ENCODE measurements around the gene SLC5A2.
"Not testable (repeated sequence)": the region's sequence is repeated elsewhere in the genome, so short reads cannot be mapped to it uniquely, and the experiment has no call there.

The SLC5A2 gene

GRCh38 chr16:31441956-31442355, 41.0 kb upstream of the SLC5A2 start:
- Histone ChIP-seq H3K4me3 (ENCODE audit: insufficient read length, low read depth) (peak overlapping the region; percentile 68), H3K9me3 (ENCODE audit: insufficient read depth, low read length) (no peaks in the 10 kb centered on the region), H3K36me3 (ENCODE audit: insufficient read depth, insufficient read length, low read length) (no peaks in the 10 kb centered on the region), H3K27me3 (ENCODE audit: insufficient read depth, insufficient read length) (no peaks in the 10 kb centered on the region), H3K4me1 (ENCODE audit: insufficient read depth, insufficient read length) (no peaks in the 10 kb centered on the region), H3K9ac (ENCODE audit: insufficient read length, low read depth) (no peak overlapping the region)
- no peak for DNase-seq (ENCODE audit: low read depth, low spot score)
- no peak for TF ChIP-seq YY1 (IDR thresholded peaks at IDR 0.05; ENCODE audit: insufficient read depth, insufficient read length)
- no peak for TF ChIP-seq SUZ12 (IDR thresholded peaks at IDR 0.05; ENCODE audit: extremely low read depth, insufficient read depth, insufficient read length)
- TF ChIP-seq ZNF274 (IDR thresholded peaks at IDR 0.05; ENCODE audit: low read depth, low read length) = no peak

- not testable (repeated sequence) for H3K27me3 ChIP-seq (ENCODE audit: insufficient read depth, insufficient read length); H3K4me3 ChIP-seq (ENCODE audit: insufficient read length, low read depth); H3K4me1 ChIP-seq (ENCODE audit: insufficient read depth, insufficient read length); H3K36me3 ChIP-seq (ENCODE audit: insufficient read depth, insufficient read length, low read length); H3K9me3 ChIP-seq (ENCODE audit: insufficient read depth, low read length); H3K9ac ChIP-seq (ENCODE audit: insufficient read length, low read depth); DNase-seq (ENCODE audit: low read depth, low spot score)
Measured at GRCh38 chr16:31445931-31446330, 37.0 kb upstream of the SLC5A2 start.

- peak overlapping the region; percentile 29 for H3K9ac ChIP-seq (ENCODE audit: insufficient read length, low read depth)
- TF ChIP-seq SUZ12 (IDR thresholded peaks at IDR 0.05; ENCODE audit: extremely low read depth, insufficient read depth, insufficient read length) = no peak
- no peak for TF ChIP-seq ZNF274 (IDR thresholded peaks at IDR 0.05; ENCODE audit: low read depth, low read length)
- TF ChIP-seq YY1 (IDR thresholded peaks at IDR 0.05; ENCODE audit: insufficient read depth, insufficient read length) = no peak
- H3K4me3 ChIP-seq (ENCODE audit: insufficient read length, low read depth) = no peak overlapping the region
- DNase-seq (ENCODE audit: low read depth, low spot score) = no peak
- H3K36me3 ChIP-seq (ENCODE audit: insufficient read depth, insufficient read length, low read length) = peaks cover 10% of the 10 kb centered on the region
- H3K4me1 ChIP-seq (ENCODE audit: insufficient read depth, insufficient read length) = peaks cover 16% of the 10 kb centered on the region
- H3K9me3 ChIP-seq (ENCODE audit: insufficient read depth, low read length) = no peaks in the 10 kb centered on the region
- H3K27me3 ChIP-seq (ENCODE audit: insufficient read depth, insufficient read length) = no peaks in the 10 kb centered on the region
Measured at GRCh38 chr16:31451201-31451600, 31.7 kb upstream of the SLC5A2 start.

GRCh38 chr16:31451681-31452351, 31.1 kb upstream of the SLC5A2 start:
- Histone ChIP-seq H3K9me3 (ENCODE audit: insufficient read depth, low read length) (no peaks in the 10 kb centered on the region), H3K4me1 (ENCODE audit: insufficient read depth, insufficient read length) (peaks cover 16% of the 10 kb centered on the region), H3K4me3 (ENCODE audit: insufficient read length, low read depth) (no peak overlapping the region), H3K27me3 (ENCODE audit: insufficient read depth, insufficient read length) (no peaks in the 10 kb centered on the region), H3K36me3 (ENCODE audit: insufficient read depth, insufficient read length, low read length) (peaks cover 16% of the 10 kb centered on the region), H3K9ac (ENCODE audit: insufficient read length, low read depth) (peak overlapping the region; percentile 29)
- TF ChIP-seq ZNF274 (IDR thresholded peaks at IDR 0.05; ENCODE audit: low read depth, low read length) (no peak), YY1 (IDR thresholded peaks at IDR 0.05; ENCODE audit: insufficient read depth, insufficient read length) (no peak), SUZ12 (IDR thresholded peaks at IDR 0.05; ENCODE audit: extremely low read depth, insufficient read depth, insufficient read length) (no peak)
- DNase-seq (ENCODE audit: low read depth, low spot score) = no peak

GRCh38 chr16:31452631-31453106, 30.3 kb upstream of the SLC5A2 start:
- Histone ChIP-seq H3K9ac (ENCODE audit: insufficient read length, low read depth) (no peak overlapping the region), H3K9me3 (ENCODE audit: insufficient read depth, low read length) (no peaks in the 10 kb centered on the region; the same call in 1 of the 2 replicates), H3K4me1 (ENCODE audit: insufficient read depth, insufficient read length) (peaks cover 17% of the 10 kb centered on the region), H3K27me3 (ENCODE audit: insufficient read depth, insufficient read length) (no peaks in the 10 kb centered on the region), H3K4me3 (ENCODE audit: insufficient read length, low read depth) (no peak overlapping the region), H3K36me3 (ENCODE audit: insufficient read depth, insufficient read length, low read length) (peaks cover 24% of the 10 kb centered on the region)
- no peak for TF ChIP-seq YY1 (IDR thresholded peaks at IDR 0.05; ENCODE audit: insufficient read depth, insufficient read length)
- TF ChIP-seq SUZ12 (IDR thresholded peaks at IDR 0.05; ENCODE audit: extremely low read depth, insufficient read depth, insufficient read length) = no peak
- no peak for TF ChIP-seq ZNF274 (IDR thresholded peaks at IDR 0.05; ENCODE audit: low read depth, low read length)
- DNase-seq (ENCODE audit: low read depth, low spot score) = peak; percentile 74

GRCh38 chr16:31453255-31454204, 29.4 kb upstream of the SLC5A2 start:
- TF ChIP-seq ZNF274 (IDR thresholded peaks at IDR 0.05; ENCODE audit: low read depth, low read length) = no peak
- TF ChIP-seq SUZ12 (IDR thresholded peaks at IDR 0.05; ENCODE audit: extremely low read depth, insufficient read depth, insufficient read length) = no peak
- no peak for TF ChIP-seq YY1 (IDR thresholded peaks at IDR 0.05; ENCODE audit: insufficient read depth, insufficient read length)
- no peak overlapping the region for H3K4me3 ChIP-seq (ENCODE audit: insufficient read length, low read depth)
- peaks cover 30% of the 10 kb centered on the region for H3K36me3 ChIP-seq (ENCODE audit: insufficient read depth, insufficient read length, low read length)
- no peaks in the 10 kb centered on the region for H3K27me3 ChIP-seq (ENCODE audit: insufficient read depth, insufficient read length)
- H3K9me3 ChIP-seq (ENCODE audit: insufficient read depth, low read length) = no peaks in the 10 kb centered on the region; the same call in 1 of the 2 replicates
- peaks cover 24% of the 10 kb centered on the region for H3K4me1 ChIP-seq (ENCODE audit: insufficient read depth, insufficient read length)
- no peak for DNase-seq (ENCODE audit: low read depth, low spot score)
- peak overlapping the region; percentile 53 for H3K9ac ChIP-seq (ENCODE audit: insufficient read length, low read depth)
